GM15510 (cell line): Measurements from ENCODE around the gene ATP2A3.

ENCODE experiments used
- POLR2A ChIP-seq: IDR thresholded peaks from 3 replicates; pipeline ENCODE4 v1.6.1; 2011; ENCODE audit warnings: borderline replicate concordance; ENCODE audit not compliant: insufficient read length; ENCODE audit errors: extremely low read depth

The ATP2A3 gene

DNA sequence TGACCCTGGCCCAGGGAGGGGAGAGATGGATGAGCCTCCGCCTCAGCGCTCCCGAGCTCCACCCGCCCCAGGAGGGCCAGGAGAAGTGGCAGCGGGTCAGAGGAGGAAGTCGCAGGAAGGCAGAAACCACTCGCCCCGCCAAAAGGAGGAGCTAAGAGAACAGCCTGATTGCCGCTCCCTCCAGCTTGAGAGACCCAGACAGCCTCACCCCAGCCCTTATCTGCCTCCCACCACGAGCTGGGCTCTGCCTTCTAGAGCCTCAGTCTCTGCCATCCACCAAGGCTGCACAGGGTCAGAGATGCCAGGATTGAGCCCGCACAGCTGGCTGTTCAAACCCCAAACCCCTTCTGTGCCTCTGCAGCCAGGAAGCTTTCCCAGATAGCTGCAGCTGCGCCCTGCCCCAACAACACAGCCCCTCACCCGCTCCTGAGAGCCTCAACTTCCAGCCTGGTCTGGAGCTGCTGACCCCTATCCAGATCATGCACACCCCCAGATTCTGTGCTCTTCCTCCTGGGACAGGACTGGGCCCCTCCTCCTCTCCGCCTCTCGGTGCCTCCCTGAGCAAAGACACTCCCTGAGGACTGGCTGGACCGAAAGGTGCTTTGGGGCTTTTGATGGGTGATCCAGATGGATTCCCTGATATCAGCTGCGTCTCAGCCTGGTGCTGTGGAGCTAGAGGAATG lies 1.0 kb upstream of the ATP2A3 start:
- TF ChIP-seq POLR2A, result peak; percentile 81

DNA sequence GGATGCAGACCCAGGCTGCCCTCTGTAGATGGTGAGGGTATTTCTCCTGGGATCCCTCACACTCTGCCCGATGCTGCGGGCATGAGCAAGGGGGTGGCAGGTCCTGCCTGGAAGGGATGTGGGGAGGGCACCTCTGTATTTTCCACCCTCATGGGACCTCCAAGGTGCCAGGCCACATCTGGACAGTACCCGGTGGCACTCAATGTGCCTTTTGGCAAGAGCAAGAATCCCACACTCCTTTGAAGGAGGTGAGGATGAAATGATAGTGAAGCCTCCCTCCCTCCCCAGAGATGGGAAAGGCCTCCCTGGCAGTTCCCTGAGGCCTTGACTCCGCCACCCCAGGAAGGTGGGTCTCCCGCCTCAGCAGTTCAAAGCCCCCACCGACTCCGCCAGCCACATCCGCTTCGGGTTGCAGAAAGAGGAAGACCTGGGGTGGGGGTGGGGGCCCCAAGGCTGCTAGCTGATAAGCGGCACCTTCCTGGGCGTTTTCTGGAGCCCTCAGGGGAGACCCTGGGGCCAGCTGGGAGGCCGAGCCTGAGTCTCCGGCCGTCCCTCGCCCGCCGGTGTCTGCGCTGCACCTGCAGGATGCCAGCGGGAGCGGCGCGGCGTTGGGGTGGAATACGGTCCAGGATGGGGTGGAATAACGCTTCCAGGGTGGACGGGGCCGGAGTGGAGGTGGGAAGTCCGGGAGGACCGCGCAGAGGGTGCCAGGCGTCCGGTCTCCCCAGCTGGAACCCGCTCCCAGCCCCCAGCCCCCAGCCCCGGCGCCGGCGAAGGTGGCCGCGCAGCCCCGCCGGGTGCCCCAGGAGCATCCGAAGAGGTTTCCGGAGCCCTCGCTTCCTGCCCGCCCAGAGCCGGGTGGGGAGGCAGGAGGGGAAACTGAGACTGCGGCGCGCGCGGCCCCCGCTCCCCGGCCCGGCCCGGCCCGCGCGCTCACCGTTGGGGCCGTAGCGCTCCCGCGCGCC lies 718 bp downstream of the ATP2A3 start:
- TF ChIP-seq POLR2A, result peak; percentile 41

DNA sequence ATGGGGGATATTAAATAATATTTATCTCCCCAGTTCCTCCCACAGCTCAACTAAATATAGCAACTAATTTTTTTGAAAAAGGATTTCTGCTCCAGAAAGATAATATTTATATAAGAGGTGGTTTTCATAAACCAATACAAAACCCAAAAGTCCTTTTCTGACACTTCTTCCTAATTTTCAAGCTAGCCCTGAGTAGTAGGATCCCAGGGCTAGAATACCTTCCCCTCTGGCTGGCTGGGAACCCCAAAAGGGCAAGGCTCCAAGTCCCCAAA lies 1.3 kb downstream of the ATP2A3 start:
- no peak for TF ChIP-seq POLR2A

DNA sequence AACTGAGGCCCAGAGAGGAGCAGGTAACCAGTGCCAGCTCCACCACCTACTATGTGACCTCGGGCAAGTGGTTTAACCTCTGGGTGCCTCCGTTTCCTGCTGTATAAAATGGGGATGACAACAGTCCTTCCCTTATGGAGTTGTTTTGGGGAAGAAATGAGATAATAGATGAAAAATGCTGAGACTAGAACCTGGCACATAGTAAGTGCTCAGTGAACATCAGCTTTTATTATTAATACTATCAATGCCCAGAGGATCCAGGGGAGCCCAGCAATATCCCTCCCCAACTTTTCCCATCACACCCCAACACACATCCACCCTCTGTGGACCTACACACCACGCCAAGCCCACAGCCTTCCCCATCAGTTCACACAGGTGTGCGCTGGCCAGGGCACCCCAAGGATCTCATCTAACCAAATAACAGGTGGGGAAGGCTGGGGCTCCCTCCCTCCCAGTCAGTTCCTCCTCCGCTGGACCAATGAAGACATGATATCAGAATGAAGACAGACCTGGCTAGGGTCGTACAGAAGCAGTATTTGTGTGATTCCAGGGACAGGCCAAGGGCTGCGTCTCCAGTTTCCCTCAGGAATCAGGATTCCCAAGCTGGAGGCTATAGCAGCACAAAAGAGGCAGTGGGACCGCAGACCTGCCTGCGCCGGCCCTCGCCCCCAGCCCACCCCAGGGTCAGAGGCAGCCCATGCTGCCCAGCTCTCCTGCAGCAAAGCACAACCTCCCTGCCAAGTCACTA lies 1.8 kb downstream of the ATP2A3 start:
- no peak for TF ChIP-seq POLR2A

DNA sequence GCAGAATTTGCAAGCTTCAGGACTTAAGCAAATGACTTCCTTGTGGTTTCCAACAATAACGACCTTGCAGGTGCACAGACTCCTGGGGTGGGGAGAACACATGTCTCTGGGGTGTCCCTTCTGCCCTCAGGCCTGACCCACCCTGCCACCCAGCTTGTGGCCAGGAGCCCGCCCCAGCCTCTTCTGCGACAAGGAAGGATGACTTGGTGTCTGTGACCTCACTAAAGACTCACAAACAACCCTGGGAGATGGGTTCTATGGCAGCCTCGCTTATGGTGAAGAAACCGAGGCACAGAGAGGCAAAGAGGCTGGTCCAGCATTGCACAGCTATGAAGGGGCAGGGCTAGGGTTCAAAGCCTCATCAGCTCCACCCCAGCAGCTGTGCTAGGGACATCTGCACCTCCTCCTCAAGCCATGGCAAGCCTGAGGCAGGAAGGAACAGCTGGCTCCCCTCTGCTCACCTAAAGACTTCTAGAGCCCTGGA lies 2.6 kb downstream of the ATP2A3 start:
- TF ChIP-seq POLR2A, result no peak

DNA sequence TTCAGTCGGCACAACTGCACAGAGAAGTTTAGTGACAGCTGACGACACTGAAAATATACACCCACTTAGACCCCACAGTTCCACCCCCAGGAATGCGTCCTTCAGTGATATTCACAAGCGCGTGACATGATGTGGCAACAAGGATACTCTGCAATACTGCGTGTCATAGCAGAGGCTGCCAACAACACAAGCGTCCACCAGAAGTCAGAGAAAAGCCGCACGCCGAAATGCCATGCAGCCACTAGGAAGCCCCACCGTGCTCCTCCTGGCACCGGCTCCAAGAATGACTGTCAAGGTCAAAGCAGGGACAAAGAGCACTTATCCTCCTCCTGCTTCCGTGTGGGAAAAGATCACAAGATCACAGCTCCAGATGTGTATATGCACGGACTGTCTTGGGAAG lies 3.5 kb downstream of the ATP2A3 start:
- TF ChIP-seq POLR2A, result no peak

DNA sequence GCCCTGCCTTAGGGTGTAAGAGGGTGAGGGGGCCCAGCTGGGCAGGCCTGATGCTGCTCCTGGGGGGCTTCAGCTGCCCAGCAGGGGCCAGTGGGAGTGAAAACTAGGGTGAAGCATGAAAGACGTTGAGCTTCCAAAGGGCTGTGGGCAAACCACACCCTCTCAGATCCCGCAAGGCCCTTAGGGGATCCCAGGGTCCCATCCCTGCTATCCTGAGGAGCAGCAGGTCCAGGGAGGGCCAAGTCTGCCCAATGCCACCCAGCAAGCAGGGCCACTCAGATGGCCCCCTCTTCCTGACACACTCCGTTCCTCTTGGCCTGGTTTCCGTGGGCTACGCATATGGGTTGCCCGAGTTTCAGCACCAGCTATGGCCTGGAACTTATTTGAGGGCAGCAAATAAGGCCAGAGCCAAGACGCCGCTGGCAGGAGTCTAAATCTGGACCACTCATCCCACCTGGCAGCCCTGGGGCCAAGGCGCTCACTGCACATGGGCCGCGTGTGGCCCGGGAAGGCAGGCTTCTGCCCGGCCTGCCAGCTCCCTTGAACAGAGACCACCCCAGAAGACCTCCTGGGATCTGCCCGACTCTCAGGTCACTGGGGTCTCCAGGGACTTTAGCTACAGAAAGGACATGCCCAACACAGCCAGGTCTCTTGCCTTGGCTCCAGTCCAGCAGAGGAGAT lies 4.2 kb downstream of the ATP2A3 start:
- no peak for TF ChIP-seq POLR2A

DNA sequence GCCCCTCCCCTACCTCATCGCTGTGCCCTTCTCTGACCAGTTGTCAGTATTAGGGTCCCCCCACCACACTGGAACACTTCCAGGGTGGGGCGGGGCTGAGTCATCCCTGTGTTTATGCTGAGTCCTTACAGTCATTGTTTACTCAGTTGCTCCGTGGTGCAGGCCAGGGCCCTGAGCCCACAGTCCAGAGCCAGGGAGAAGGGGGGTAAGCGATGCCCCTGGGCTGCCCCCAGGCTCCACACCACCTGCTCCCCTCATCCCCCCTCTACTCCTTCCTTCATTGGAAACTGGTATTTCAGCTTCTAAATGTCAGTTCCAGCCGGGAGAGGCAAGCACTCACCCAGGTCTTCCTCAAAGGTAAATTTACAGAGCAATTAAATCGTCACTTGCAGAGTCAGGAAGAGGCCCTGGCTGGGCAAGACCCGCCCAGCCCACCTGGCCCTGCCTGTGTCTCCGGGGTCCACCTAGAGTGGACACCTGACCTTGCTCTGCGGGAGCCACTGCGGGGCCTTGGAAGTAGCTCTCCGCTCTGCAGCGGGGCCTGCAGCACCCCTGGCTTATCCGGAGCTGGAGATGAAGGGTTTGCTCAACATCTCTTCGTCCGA lies 4.8 kb downstream of the ATP2A3 start:
- TF ChIP-seq POLR2A, result no peak

DNA sequence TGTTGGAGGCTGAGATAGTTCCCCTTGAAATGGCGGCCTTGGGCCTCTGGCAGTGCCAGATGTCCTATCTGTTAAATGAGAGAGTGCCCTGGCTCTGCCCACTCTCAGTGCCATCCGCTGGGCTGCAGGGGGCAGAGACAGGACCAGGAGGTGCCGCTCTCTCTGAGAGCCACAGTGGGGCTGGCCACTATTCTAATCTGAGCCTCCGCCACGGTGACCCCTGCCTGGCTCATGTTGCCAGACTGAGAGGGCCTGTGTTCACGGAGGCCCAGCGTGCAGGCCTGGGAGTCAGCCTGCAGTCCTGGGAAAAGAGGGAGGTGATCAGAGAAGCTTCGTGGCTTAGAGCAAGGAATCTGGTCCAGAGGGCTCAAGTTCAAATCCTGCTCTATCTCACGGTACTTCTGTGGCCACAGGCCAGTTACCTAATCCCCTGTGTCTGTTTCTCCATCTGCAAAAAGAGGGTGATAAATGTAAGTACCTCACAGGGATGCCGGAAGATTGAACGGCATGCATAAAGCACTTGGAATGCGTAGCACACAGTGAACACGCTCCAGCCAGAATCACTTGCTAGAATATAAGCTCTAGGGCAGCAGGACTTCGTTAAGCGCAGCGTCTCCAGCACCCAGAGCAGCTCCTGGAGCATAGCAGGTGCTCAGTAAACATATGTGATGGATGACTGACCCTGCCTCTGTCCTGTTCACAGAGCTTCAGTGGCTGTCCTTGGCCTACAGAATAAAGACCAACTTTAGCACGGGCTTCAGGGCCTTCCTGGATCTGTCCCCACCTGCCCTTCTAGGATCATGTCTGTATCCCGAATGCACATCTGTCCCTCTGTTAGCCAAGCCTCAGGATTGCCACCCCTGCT lies 6.3 kb downstream of the ATP2A3 start:
- no peak for TF ChIP-seq POLR2A

DNA sequence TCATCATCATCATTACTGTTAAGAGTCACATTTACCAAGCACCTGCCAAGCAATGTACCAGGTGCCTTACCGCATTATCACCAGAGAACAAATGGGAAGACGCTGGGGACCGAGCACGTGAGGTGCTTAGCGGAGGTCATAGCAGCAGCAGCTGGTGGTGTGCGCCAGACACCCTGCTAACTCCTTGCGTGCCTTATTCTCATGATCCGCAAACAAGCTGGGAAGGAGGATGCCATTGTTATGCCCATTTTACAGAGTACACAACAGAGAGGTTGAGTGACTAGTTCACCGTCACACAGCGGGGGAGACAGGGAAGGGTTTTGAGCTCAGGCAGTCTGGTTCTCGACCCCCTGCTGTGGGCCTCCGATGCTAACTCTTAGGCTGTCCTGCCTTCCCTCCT lies 7.3 kb downstream of the ATP2A3 start:
- TF ChIP-seq POLR2A, result no peak

DNA sequence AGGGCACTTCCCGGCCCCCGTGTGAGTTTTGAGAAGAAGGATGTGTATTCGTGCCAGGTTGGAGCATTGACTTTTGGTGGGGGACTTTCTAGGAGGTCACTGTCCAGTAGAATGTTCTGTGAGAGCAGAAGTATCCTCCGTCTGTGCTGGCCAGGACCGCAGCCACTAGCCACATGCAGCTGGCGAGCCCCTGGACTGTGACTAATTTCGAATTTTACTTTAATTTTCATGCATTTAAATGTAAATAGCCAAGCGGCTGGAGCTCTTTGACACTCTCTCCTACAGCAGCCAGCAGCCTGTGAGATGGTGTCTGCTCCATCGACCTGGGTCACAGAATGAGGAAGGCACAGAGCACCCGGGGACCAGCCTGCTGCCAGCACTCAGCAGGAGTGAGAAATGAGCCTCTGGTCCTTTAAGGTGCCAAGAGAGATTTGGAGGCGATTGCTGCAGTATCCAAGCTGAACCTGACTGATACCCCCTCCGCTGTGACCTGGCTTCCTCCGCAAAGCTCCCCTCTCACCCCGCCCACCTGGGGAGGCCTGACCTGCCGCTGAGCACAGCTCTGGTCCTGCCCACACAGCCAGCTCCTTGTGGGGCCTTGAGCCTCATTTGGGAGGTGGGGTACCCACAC lies 7.8 kb downstream of the ATP2A3 start:
- TF ChIP-seq POLR2A, result no peak

DNA sequence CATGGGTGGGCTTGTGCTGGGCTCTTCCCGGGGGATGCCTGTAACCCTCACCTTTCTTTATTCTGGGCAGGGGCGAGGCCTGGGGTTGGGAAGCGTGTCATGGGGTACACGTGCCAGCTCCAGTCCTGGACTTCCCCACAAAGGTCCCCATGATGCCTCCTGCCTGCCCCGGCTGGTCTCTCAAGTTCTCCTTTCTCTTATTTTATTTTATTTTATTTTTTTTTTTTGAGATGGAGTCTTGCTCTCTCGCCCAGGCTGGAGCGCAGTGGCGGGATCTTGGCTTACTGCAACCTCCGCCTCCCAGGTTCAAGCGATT lies 8.6 kb downstream of the ATP2A3 start:
- TF ChIP-seq POLR2A, result no peak

DNA sequence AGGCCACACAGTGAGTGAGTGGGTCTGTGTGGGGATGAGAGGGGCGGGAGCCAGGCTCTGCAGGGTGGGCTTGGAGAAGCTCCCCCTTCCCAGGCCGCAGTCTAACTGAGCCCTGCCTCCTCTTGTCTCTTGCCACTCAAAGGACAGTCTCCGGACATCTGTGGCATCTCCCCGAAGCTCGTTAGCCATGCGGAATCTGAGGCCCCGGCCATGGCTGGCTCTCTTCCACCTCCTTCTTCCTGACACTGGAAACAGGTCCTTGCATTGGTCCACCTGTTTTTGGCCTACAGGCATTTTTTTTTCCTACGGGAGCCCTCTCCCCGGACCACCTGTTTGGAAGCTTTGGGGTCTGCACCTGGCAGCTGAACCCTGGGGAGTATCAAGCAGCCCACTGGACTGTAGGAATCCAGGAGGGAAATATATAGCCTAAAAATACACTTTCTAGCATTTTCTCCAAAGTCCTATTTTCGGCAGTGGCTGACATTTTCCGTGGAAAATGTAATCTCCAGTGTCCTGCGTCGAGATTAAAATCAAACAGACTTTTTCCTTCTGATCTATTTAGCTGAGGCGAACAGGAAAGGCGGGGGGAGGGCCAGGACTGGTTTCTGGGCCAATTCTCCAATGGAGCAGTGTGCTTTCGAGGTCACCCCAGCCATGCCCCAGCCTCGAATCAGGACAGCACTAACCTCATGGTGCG lies 9.1 kb downstream of the ATP2A3 start:
- TF ChIP-seq POLR2A, result no peak

DNA sequence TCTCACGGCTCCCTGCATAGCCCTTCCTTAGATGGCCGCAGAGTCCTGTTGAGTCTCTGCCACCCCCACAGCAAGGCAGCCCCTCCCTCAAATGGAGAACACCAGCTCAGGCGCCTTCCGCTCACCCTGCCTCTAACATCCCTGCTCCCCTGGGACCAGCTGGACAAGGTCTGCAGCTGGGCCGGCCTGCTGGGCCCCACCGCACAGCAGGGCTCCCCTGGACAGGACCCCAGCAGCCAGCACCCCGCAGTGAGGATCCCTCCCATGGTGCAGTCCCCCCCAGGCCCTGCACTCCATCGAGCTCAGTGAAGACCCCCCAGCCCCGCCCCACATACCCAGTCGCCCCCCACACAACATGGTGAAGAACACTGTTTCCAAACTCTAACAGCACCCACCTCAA lies 10.2 kb downstream of the ATP2A3 start:
- TF ChIP-seq POLR2A, result no peak
